Peyer's patch (tissue), 4 donors: Measurements from ENCODE around the gene ZNF669. TPM values are rescaled to one million over a fixed set of nuclear protein-coding genes. Genes with fewer than 3 reads are reported as not detected.

Source experiments
- DNase-seq, 3 donors: peaks; one replicate each; pipeline ENCODE4 v3.0.0-alpha.2; 2017 to 2019
- H3K27ac ChIP-seq, 4 donors: fragments of 200-600 bp; sonication (generic); one replicate each; pipeline ENCODE4 v1.5.1; 2016 to 2019
- H3K27me3 ChIP-seq, 2 donors: fragments of 200-600 bp; sonication (generic); one replicate each; pipeline ENCODE4 v1.5.1; 2019
- H3K36me3 ChIP-seq, 3 donors: fragments of 200-600 bp; sonication (generic); one replicate each; pipeline ENCODE4 v1.5.1; 2016 to 2019
- H3K4me1 ChIP-seq, 4 donors: fragments of 200-600 bp; sonication (generic); one replicate each; pipeline ENCODE4 v1.5.1; 2016 to 2019
- H3K4me3 ChIP-seq, 4 donors: fragments of 200-600 bp; sonication (generic); 1 replicate in 3 of 4; 2 replicates in 1 of 4; pipeline ENCODE4 v1.5.1; 2016 to 2019; ENCODE audit warnings: mild to moderate bottlenecking in 1 of 4
- H3K9me3 ChIP-seq, 4 donors: fragments of 200-600 bp; sonication (generic); one replicate each; pipeline ENCODE4 v1.5.1; 2016 to 2019; ENCODE audit warnings: mild to moderate bottlenecking in 1 of 4
- POLR2A ChIP-seq, 2 donors: fragments of 450-650 bp; IDR thresholded peaks; one replicate each; pipeline ENCODE4 v1.5.1; 2017; ENCODE audit warnings: antibody characterized with exemption in 2 of 2, mild to moderate bottlenecking in 2 of 2, moderate library complexity in 2 of 2
- total RNA-seq, 4 donors: library from RNA; depleted of rRNA; stranded (reverse); fragments of >200 nt; gene quantifications; one replicate each; pipeline ENCODE4 v1.1.0, GENCODE V29; 2016
- TF ChIP-seq, protein P1 (sequence below), 6 experiments: fragments of 450-650 bp in 4 of 6; fragments of 200-600 bp in 2 of 6; sonication (generic) in 1 of 6; IDR thresholded peaks; one replicate each; pipeline ENCODE4 v1.5.1; 2017 to 2019; ENCODE audit warnings: antibody characterized with exemption in 6 of 6, mild to moderate bottlenecking in 3 of 6, moderate library complexity in 1 of 6

Gene ZNF669
- total RNA-seq, 4 donors from 2014 or later = 2.3 to 5.8 (median 2.7) TPM

DNA sequence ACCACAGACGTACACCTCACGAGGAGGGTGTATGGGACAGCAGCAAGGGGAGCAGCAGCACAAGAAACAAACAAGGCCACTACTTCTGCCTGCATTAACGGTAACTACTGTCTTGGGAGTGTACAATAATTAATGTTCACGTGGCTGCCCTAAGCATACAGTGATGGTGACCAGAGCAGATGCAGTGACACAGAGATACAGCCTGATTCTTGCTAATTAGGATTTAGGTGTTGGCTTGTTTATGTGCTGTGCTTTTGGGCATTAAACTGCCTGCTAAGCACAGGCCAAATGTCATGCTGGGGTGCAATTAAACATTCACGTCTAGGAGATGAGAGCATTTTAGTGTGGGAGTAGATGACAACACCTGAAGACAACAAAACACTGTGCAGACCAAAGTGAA is 7.2 kb downstream of the ZNF669 start:
- no peaks in the 10 kb centered on the region for H3K4me1 ChIP-seq
- H3K36me3 ChIP-seq = peaks cover 0 to 35% (median 4%) of the 10 kb centered on the region in 3 donors
- H3K27ac ChIP-seq = no peak overlapping the region
- H3K9me3 ChIP-seq = peaks cover 0 to 20% (median 4%) of the 10 kb centered on the region in 4 donors
- H3K27me3 ChIP-seq = no peaks in the 10 kb centered on the region
- TF ChIP-seq, protein P1, sequence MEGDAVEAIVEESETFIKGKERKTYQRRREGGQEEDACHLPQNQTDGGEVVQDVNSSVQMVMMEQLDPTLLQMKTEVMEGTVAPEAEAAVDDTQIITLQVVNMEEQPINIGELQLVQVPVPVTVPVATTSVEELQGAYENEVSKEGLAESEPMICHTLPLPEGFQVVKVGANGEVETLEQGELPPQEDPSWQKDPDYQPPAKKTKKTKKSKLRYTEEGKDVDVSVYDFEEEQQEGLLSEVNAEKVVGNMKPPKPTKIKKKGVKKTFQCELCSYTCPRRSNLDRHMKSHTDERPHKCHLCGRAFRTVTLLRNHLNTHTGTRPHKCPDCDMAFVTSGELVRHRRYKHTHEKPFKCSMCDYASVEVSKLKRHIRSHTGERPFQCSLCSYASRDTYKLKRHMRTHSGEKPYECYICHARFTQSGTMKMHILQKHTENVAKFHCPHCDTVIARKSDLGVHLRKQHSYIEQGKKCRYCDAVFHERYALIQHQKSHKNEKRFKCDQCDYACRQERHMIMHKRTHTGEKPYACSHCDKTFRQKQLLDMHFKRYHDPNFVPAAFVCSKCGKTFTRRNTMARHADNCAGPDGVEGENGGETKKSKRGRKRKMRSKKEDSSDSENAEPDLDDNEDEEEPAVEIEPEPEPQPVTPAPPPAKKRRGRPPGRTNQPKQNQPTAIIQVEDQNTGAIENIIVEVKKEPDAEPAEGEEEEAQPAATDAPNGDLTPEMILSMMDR (IDR thresholded peaks at IDR 0.05) = no peak
- TF ChIP-seq POLR2A (IDR thresholded peaks at IDR 0.05) = no peak
- no peak for DNase-seq
- H3K4me3 ChIP-seq = no peak overlapping the region

- H3K27me3 ChIP-seq = no peaks in the 10 kb centered on the region
- H3K36me3 ChIP-seq = peaks cover 0 to 30% (median 4%) of the 10 kb centered on the region in 3 donors
Observed at GRCh38 chr1:247096544-247096943, 7.6 kb downstream of the ZNF669 start.

GRCh38 chr1:247096112-247096511 is 8.0 kb downstream of the ZNF669 start:
- no peaks in the 10 kb centered on the region for H3K27me3 ChIP-seq
- no peak for DNase-seq
- TF ChIP-seq, protein P1 (IDR thresholded peaks at IDR 0.05) = no peak
- no peak for TF ChIP-seq POLR2A (IDR thresholded peaks at IDR 0.05)
- H3K4me3 ChIP-seq = no peak overlapping the region
- H3K36me3 ChIP-seq = peaks cover 0 to 26% (median 4%) of the 10 kb centered on the region in 3 donors
- H3K27ac ChIP-seq = no peak overlapping the region
- H3K4me1 ChIP-seq = no peaks in the 10 kb centered on the region
- peaks cover 0 to 18% (median 4%) of the 10 kb centered on the region in 4 donors for H3K9me3 ChIP-seq

More at GRCh38 chr1:247096544-247096943, 7.6 kb downstream of the ZNF669 start:
- Histone ChIP-seq H3K4me3 (no peak overlapping the region), H3K27ac (no peak overlapping the region), H3K4me1 (no peaks in the 10 kb centered on the region), H3K9me3 (peaks cover 0 to 20% (median 4%) of the 10 kb centered on the region in 4 donors)
- DNase-seq = no peak
- TF ChIP-seq, protein P1 (IDR thresholded peaks at IDR 0.05) = no peak
- no peak for TF ChIP-seq POLR2A (IDR thresholded peaks at IDR 0.05)

DNA sequence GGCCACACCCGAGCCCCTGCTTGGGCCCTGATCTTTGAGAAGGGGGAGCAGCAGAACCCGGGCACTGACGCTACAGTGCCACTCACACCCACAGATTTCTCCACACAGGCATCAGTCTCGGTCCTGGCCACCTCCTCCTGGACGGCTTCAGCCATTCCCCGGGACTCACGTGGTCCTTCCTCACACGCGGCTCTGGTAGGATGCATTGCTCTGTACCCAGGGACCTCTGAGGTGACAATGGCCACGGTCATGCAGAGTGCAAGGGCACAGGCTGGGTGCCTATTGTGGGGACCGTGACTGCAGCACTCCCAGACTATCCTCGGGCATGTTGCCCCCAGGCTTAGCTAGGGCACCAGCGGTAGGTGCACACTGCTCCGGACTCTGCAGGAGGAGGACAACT is 13.7 kb downstream of the ZNF669 start:
- Histone ChIP-seq H3K4me3 (no peak overlapping the region), H3K36me3 (no peaks in the 10 kb centered on the region), H3K27me3 (no peaks in the 10 kb centered on the region), H3K9me3 (no peaks in the 10 kb centered on the region), H3K4me1 (no peaks in the 10 kb centered on the region), H3K27ac (no peak overlapping the region)
- no peak for DNase-seq
- TF ChIP-seq, protein P1 (IDR thresholded peaks at IDR 0.05) = no peak
- TF ChIP-seq POLR2A (IDR thresholded peaks at IDR 0.05) = no peak

DNA sequence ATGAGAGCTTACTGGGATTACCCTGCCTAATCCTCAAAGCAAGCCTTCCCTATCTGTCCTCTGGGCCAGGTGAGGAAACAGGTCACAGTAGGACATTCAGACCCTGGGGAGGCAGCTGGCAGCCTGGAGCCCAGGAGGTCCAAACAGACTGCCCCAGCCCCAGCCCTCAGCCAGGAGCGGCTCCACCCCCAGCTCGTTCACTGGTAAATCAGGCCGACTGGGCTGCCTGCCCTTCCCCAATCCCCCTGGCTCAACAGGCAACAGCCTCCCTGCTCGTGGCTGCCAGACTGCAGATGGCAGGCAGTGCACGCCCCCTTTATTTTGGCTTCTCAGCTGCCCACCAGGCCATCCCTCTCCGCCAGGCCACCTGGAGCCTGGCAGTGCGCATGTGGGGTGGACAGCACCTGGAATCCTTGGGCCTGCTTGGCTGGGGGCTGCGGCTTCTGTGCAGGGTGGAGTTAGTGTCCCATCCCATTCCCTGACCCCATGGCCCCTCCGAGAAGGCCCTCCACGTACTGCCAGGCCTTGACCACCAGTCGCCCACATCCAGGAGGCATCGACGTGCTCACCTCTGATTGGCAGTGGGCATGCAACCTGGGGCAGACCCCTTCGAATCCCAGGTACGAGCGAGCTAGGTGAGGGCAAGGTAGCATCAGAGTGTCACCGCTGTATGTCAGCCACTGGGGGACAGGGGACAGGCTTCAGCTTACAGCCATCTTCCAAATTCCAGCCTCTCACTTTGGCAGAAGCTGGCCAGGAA is 14.4 kb downstream of the ZNF669 start:
- no peak overlapping the region for H3K27ac ChIP-seq
- H3K9me3 ChIP-seq = no peaks in the 10 kb centered on the region
- no peaks in the 10 kb centered on the region for H3K4me1 ChIP-seq
- no peak overlapping the region for H3K4me3 ChIP-seq
- TF ChIP-seq, protein P1 (IDR thresholded peaks at IDR 0.05) = no peak
- no peak for TF ChIP-seq POLR2A (IDR thresholded peaks at IDR 0.05)
- no peaks in the 10 kb centered on the region for H3K27me3 ChIP-seq
- no peaks in the 10 kb centered on the region for H3K36me3 ChIP-seq
- no peak for DNase-seq
